ENCODE measurements around the gene FAR2. TPM values are rescaled to one million over a fixed set of nuclear protein-coding genes. Genes with fewer than 3 reads are reported as not detected.

FAR2 gene
- total and polyA plus RNA-seq, 2 donors (not counting 3 experiments of a cell fraction or from before 2014, with no cell fraction given): 32.3 to 61.7 TPM

DNA sequence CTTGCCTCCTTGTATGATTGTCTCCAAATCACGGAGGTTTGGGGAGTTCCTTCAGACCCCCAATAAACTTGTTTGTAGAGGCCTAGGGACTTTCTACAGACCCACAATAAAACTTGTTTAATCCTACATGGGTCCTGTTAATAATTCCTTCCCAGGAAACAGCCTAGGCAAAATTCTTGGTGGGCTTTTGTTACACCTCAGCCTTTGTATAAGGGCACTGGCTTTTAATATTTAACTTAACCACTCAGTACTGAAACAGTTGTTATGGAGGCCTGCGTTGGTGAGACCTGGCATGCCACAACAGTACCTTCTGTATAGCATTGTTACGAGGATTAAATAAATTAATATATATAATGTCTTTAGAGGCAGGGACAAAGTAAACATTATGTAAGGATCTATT is 32.7 kb upstream of the FAR2 start:
- intact Hi-C loops (cut with micrococcal nuclease) (no loop called here), dilution Hi-C loops (cut with MboI; ENCODE audit: extremely low pct_ligation_motif_present, low sequenced_read_pairs) (no loop called here)
- Histone ChIP-seq H3K4me2 (ENCODE audit: insufficient read depth, low read length) (no peak overlapping the region), H2AFZ (ENCODE audit: low read depth, low read length) (no peak overlapping the region), H3K79me2 (ENCODE audit: control insufficient read depth, insufficient read depth, low read length) (no peaks in the 10 kb centered on the region), H3K27me3 (ENCODE audit: control insufficient read depth in 2 of 2, insufficient read depth in 2 of 2, low read length in 2 of 2) (peaks cover under 1 to 10% of the 10 kb centered on the region in 2 experiments), H3K9ac (replicated peaks; ENCODE audit: extremely low read depth, insufficient read depth, low read length) (no peak overlapping the region), H4K20me1 (replicated peaks; ENCODE audit: control insufficient read depth, extremely low read depth, insufficient read depth, low read length) (no peaks in the 10 kb centered on the region), H3K4me3 (replicated peaks in 1 of 3; ENCODE audit: insufficient read depth in 1 of 3, low read depth in 1 of 3, low read length in 3 of 3) (no peak overlapping the region), H3K27ac (ENCODE audit: insufficient read depth, low read depth, low read length) (no peak overlapping the region), H3K9me1 (replicated peaks; ENCODE audit: control insufficient read depth, extremely low read depth, insufficient read depth, low read length) (no peaks in the 10 kb centered on the region), H3K9me3 (replicated peaks; ENCODE audit: control insufficient read depth, insufficient read depth, low read length) (no peaks in the 10 kb centered on the region), H3K36me3 (ENCODE audit: control insufficient read depth in 2 of 2, extremely low read depth in 1 of 2, insufficient read depth in 2 of 2, low read length in 2 of 2) (no peaks in the 10 kb centered on the region), H3K4me1 (ENCODE audit: control insufficient read depth, extremely low read depth, insufficient read depth, low read length) (no peaks in the 10 kb centered on the region)
- TF ChIP-seq MYC (IDR thresholded peaks at IDR 0.05; ENCODE audit: low read depth, low read length) (no peak), POLR2A (IDR thresholded peaks at IDR 0.05; ENCODE audit: low read depth, low read length) (no peak), MAX (IDR thresholded peaks at IDR 0.05; ENCODE audit: insufficient read depth, insufficient read length) (no peak), POLR2AphosphoS5 (IDR thresholded peaks at IDR 0.05; ENCODE audit: insufficient read depth, low read depth, low read length) (no peak), GATA2 (IDR thresholded peaks at IDR 0.05; ENCODE audit: insufficient read depth, insufficient read length, low read depth, low read length) (no peak), FOS (IDR thresholded peaks at IDR 0.05; ENCODE audit: borderline replicate concordance, insufficient read depth, low read length) (no peak), EZH2 (IDR thresholded peaks at IDR 0.05; ENCODE audit: borderline replicate concordance, low read depth, low read length, severe bottlenecking) (no peak), JUN (IDR thresholded peaks at IDR 0.05; ENCODE audit: borderline replicate concordance, insufficient read depth, insufficient read length, low read depth) (no peak)
- TF ChIP-seq, protein P1, sequence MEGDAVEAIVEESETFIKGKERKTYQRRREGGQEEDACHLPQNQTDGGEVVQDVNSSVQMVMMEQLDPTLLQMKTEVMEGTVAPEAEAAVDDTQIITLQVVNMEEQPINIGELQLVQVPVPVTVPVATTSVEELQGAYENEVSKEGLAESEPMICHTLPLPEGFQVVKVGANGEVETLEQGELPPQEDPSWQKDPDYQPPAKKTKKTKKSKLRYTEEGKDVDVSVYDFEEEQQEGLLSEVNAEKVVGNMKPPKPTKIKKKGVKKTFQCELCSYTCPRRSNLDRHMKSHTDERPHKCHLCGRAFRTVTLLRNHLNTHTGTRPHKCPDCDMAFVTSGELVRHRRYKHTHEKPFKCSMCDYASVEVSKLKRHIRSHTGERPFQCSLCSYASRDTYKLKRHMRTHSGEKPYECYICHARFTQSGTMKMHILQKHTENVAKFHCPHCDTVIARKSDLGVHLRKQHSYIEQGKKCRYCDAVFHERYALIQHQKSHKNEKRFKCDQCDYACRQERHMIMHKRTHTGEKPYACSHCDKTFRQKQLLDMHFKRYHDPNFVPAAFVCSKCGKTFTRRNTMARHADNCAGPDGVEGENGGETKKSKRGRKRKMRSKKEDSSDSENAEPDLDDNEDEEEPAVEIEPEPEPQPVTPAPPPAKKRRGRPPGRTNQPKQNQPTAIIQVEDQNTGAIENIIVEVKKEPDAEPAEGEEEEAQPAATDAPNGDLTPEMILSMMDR (IDR thresholded peaks at IDR 0.05; ENCODE audit: extremely low read depth in 1 of 2, insufficient read depth in 1 of 2, low read depth in 1 of 2, low read length in 2 of 2): no peak
- FAIRE-seq: no peak
- ChIA-PET CTCF (no interaction called here), POLR2A (no interaction called here)
- BruUV-seq (replicated peaks): no TSS peak
- DNase-seq (ENCODE audit: low read depth, low spot score): no peak

Measured in endothelial cell of umbilical vein (primary cell).